A549 (cell line): ENCODE results near the gene TXK. TPM values are rescaled to one million over a fixed set of nuclear protein-coding genes. Genes with fewer than 3 reads are reported as not detected.

ENCODE experiments used
- ATAC-seq, 2 experiments: fragments of 200-7000 bp in 1 of 2; fragments of >200 bp in 1 of 2; cut with Nextera tagmentation in 1 of 2; cut with Tn5 transposase in 1 of 2; 3 replicates each; pipeline versions ENCODE4 v1.8.0 to v1.9.1; 2018 to 2020; ENCODE audit warnings: mild to moderate bottlenecking in 1 of 2, moderate library complexity in 1 of 2
- CTCF ChIA-PET: fragments of 300-600 bp; sonication (Branson Sonifier 250); formaldehyde crosslinking; extraction: SDS; loops from one replicate; lab custom pipeline; 2021; ENCODE audit warnings: antibody characterized with exemption, inconsistent platforms; lab: Yijun Ruan, JAX
- POLR2A ChIA-PET: fragments of 350-600 bp; formaldehyde crosslinking; extraction: SDS; loops from one replicate; lab custom pipeline; 2021; ENCODE audit warnings: antibody characterized with exemption, inconsistent platforms; lab: Yijun Ruan, JAX
- DNase-seq, 2 experiments: peaks; one replicate each; pipeline versions ENCODE4 v3.0.0 to v3.0.0-alpha.2; 2011 to 2016; ENCODE audit warnings: low read depth in 1 of 2, low spot score in 1 of 2
- FAIRE-seq: peaks from 2 replicates; lab custom pipeline; 2011; peaks lifted over from hg19 to GRCh38; lab: Jason Lieb, UNC
- H3K27ac ChIP-seq, 2 experiments: fragments of >200 bp; sonication (Bioruptor Twin); formaldehyde crosslinking; 3 replicates each; pipeline ENCODE4 v1.5.1; 2016 to 2017
- H3K4me1 ChIP-seq: fragments of >200 bp; sonication (Bioruptor Twin); formaldehyde crosslinking; 3 replicates; pipeline ENCODE4 v1.6.1; 2016
- H3K4me2 ChIP-seq: fragments of >200 bp; sonication (Bioruptor Twin); formaldehyde crosslinking; 3 replicates; pipeline ENCODE4 v1.6.1; 2016
- H3K4me3 ChIP-seq: fragments of >200 bp; sonication (Bioruptor Twin); formaldehyde crosslinking; 3 replicates; pipeline ENCODE4 v1.5.1; 2016
- H3K9me3 ChIP-seq: fragments of >200 bp; sonication (Bioruptor Twin); formaldehyde crosslinking; 3 replicates; pipeline ENCODE4 v1.6.1; 2016
- BCL3 ChIP-seq: fragments of >200 bp; sonication (Bioruptor Twin); formaldehyde crosslinking; IDR thresholded peaks from 3 replicates; pipeline ENCODE4 v1.6.1; 2016
- BHLHE40 ChIP-seq: IDR thresholded peaks from 2 replicates; pipeline ENCODE4 v1.6.1; 2012; ENCODE audit warnings: low read depth, low read length, inconsistent platforms
- CBX2 ChIP-seq: fragments of 200-600 bp; sonication (generic); IDR thresholded peaks from 2 replicates; pipeline ENCODE4 v1.6.1; 2016; ENCODE audit warnings: low read depth, mild to moderate bottlenecking, borderline replicate concordance
- CHD4 ChIP-seq: fragments of 200-600 bp; sonication (generic); IDR thresholded peaks from 2 replicates; pipeline ENCODE4 v1.6.1; 2016; ENCODE audit warnings: antibody characterized with exemption, mild to moderate bottlenecking, borderline replicate concordance
- EHF ChIP-seq: fragments of 250-450 bp; sonication (Bioruptor Pico); IDR thresholded peaks from 2 replicates; pipeline ENCODE4 v1.5.0; 2020; ENCODE audit warnings: mild to moderate bottlenecking
- EHMT2 ChIP-seq: fragments of 200-600 bp; sonication (generic); IDR thresholded peaks from 2 replicates; pipeline ENCODE4 v1.6.1; 2016; ENCODE audit warnings: antibody characterized with exemption, low read depth, mild to moderate bottlenecking, moderate library complexity
- EP300 ChIP-seq, 2 experiments: fragments of >200 bp; sonication (Bioruptor Twin); formaldehyde crosslinking; IDR thresholded peaks; 2 replicates in 1 of 2; 3 replicates in 1 of 2; pipeline ENCODE4 v1.6.1; 2016 to 2017
- ESRRA ChIP-seq: fragments of 150-350 bp; IDR thresholded peaks from 2 replicates; pipeline ENCODE4 v1.6.1; 2014; ENCODE audit warnings: mild to moderate bottlenecking, low read length, borderline replicate concordance
- FOSB ChIP-seq: fragments of 250-450 bp; sonication (Bioruptor Pico); IDR thresholded peaks from 2 replicates; pipeline ENCODE4 v1.5.0; 2020; ENCODE audit warnings: mild to moderate bottlenecking, moderate library complexity
- FOSL2 ChIP-seq, 2 experiments: fragments of 450-650 bp in 1 of 2; fragments of >200 bp in 1 of 2; sonication (Bioruptor Twin) in 1 of 2; formaldehyde crosslinking; IDR thresholded peaks; 2 replicates each; pipeline versions ENCODE4 v1.5.0 to v1.6.1; 2016 to 2020; ENCODE audit warnings: mild to moderate bottlenecking in 1 of 2, moderate library complexity in 1 of 2
- HEYL ChIP-seq: fragments of 250-450 bp; sonication (Bioruptor Pico); IDR thresholded peaks from 2 replicates; pipeline ENCODE4 v1.8.0; 2021; ENCODE audit warnings: mild to moderate bottlenecking, moderate library complexity
- HOXB13 ChIP-seq: fragments of 250-450 bp; sonication (Bioruptor Pico); IDR thresholded peaks from 2 replicates; pipeline ENCODE4 v1.5.0; 2020; ENCODE audit warnings: low read depth, mild to moderate bottlenecking, moderate library complexity
- JUN ChIP-seq, 2 experiments: fragments of >200 bp; sonication (Bioruptor Twin); formaldehyde crosslinking; IDR thresholded peaks; 2 replicates in 1 of 2; 3 replicates in 1 of 2; pipeline ENCODE4 v1.6.1; 2016 to 2017
- JUNB ChIP-seq: fragments of >200 bp; sonication (Bioruptor Twin); formaldehyde crosslinking; IDR thresholded peaks from 2 replicates; pipeline ENCODE4 v1.6.1; 2016
- KDM1A ChIP-seq: fragments of 200-600 bp; sonication (generic); IDR thresholded peaks from 2 replicates; pipeline ENCODE4 v1.6.1; 2016; ENCODE audit warnings: low read depth, mild to moderate bottlenecking
- MAFK ChIP-seq: fragments of 450-650 bp; IDR thresholded peaks from 2 replicates; pipeline ENCODE4 v1.6.1; 2014; ENCODE audit not compliant: partially characterized antibody
- MAZ ChIP-seq: fragments of 150-350 bp; IDR thresholded peaks from 2 replicates; pipeline ENCODE4 v1.6.1; 2014; ENCODE audit warnings: antibody characterized with exemption, low read depth, low read length, borderline replicate concordance
- NFE2L2 ChIP-seq: fragments of 150-350 bp; conservative IDR thresholded peaks from 2 replicates; pipeline ENCODE4 v1.6.1; 2014; ENCODE audit warnings: low read length
- NPAS2 ChIP-seq: fragments of 250-450 bp; sonication (Bioruptor Pico); IDR thresholded peaks from 2 replicates; pipeline ENCODE4 v1.8.0; 2022; ENCODE audit warnings: mild to moderate bottlenecking, moderate library complexity, borderline replicate concordance
- RAD21 ChIP-seq, 2 experiments: fragments of >200 bp in 1 of 2; sonication (Bioruptor Twin) in 1 of 2; formaldehyde crosslinking in 1 of 2; IDR thresholded peaks in 1 of 2; conservative IDR thresholded peaks in 1 of 2; 2 replicates in 1 of 2; 3 replicates in 1 of 2; pipeline ENCODE4 v1.6.1; 2012 to 2018; ENCODE audit warnings: inconsistent platforms in 1 of 2
- RARB ChIP-seq: fragments of 250-450 bp; sonication (Bioruptor Pico); IDR thresholded peaks from 2 replicates; pipeline ENCODE4 v1.8.0; 2021; ENCODE audit warnings: mild to moderate bottlenecking, moderate library complexity
- RNF2 ChIP-seq: fragments of 200-600 bp; sonication (generic); IDR thresholded peaks from 2 replicates; pipeline ENCODE4 v1.6.1; 2016; ENCODE audit warnings: low read depth, mild to moderate bottlenecking, antibody characterized with exemption, moderate library complexity, borderline replicate concordance
- SMC3 ChIP-seq: fragments of >200 bp; sonication (Bioruptor Twin); formaldehyde crosslinking; IDR thresholded peaks from 3 replicates; pipeline ENCODE4 v1.6.1; 2018; ENCODE audit warnings: inconsistent platforms
- SREBF2 ChIP-seq: fragments of 450-650 bp; IDR thresholded peaks from 2 replicates; pipeline ENCODE4 v1.6.1; 2014; ENCODE audit warnings: mild to moderate bottlenecking, moderate library complexity
- TFCP2L1 ChIP-seq: fragments of 250-450 bp; sonication (Bioruptor Pico); IDR thresholded peaks from 2 replicates; pipeline ENCODE4 v1.5.0; 2021; ENCODE audit warnings: mild to moderate bottlenecking
- USF2 ChIP-seq: fragments of 450-650 bp; IDR thresholded peaks from 2 replicates; pipeline ENCODE4 v1.6.1; 2014; ENCODE audit warnings: antibody characterized with exemption
- ZFP36 ChIP-seq: fragments of 450-650 bp; IDR thresholded peaks from 2 replicates; pipeline ENCODE4 v1.6.1; 2014; ENCODE audit warnings: borderline replicate concordance; ENCODE audit not compliant: partially characterized antibody
- ZNF302 ChIP-seq: fragments of 250-450 bp; sonication (Bioruptor Pico); IDR thresholded peaks from 2 replicates; pipeline ENCODE4 v1.9.0; 2021; ENCODE audit warnings: inconsistent platforms, mild to moderate bottlenecking, moderate library complexity
- polyA plus RNA-seq, 4 experiments: library from polyadenylated mRNA; depleted of rRNA in 3 of 4; stranded (reverse); fragments of >200 nt; fragmentation: RNase III in 1 of 4; extraction: RNeasy Plus Mini Kit Qiagen cat#74134 plus additional on column Dnase treatment in 1 of 4; gene quantifications; 2 replicates in 3 of 4; 3 replicates in 1 of 4; pipeline ENCODE4 v1.2.3, GENCODE V29; 2011 to 2017
- TF ChIP-seq, protein P1 (sequence below): fragments of 250-450 bp; sonication (Bioruptor Pico); IDR thresholded peaks from 2 replicates; pipeline ENCODE4 v1.5.0; 2021; ENCODE audit warnings: mild to moderate bottlenecking, moderate library complexity, borderline replicate concordance
- TF ChIP-seq, protein P2 (sequence below): IDR thresholded peaks from 2 replicates; pipeline ENCODE4 v1.6.1; 2012

TXK gene
- polyA plus RNA-seq, 2 of the 4 experiments (the other 2 are of a cell fraction): 0.06 to 0.14 TPM

DNA sequence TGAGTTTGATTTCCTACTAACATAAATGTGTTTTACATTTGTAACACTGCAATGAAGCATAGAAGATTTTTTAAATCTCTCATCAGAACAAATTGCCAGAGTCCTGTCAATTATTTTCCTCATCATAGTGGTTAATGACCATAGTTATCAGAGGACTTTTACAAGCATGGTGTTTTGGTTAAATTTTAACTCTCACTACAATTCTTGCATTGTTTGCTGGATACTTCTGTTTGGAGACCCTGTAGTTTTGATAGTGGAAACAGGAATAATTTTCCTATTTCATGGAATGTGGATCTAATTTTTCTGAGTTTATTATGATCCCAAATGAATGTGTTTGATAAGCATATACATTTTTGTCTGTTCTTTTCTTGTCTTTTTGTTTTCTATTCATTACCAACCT lies 100.6 kb downstream of the TXK start:
- FAIRE-seq (no peak), DNase-seq (no peak), ATAC-seq (no peak)
- Histone ChIP-seq H3K4me2 (no peak overlapping the region), H3K27ac (no peak overlapping the region), H3K4me1 (no peaks in the 10 kb centered on the region), H3K4me3 (no peak overlapping the region), H3K9me3 (no peaks in the 10 kb centered on the region)
- ChIA-PET CTCF (interaction anchor here (1.5 to 2.6 kb wide), 5 partner anchors 8 to 57 kb away, joined by 4 to 19 read pairs (median 7); no protein-coding TSS in a partner anchor), POLR2A (no interaction called here)
- TF ChIP-seq EHF: no peak
- no peak for TF ChIP-seq BCL3
- no peak for TF ChIP-seq NFE2L2
- no peak for TF ChIP-seq HOXB13
- TF ChIP-seq, protein P1, sequence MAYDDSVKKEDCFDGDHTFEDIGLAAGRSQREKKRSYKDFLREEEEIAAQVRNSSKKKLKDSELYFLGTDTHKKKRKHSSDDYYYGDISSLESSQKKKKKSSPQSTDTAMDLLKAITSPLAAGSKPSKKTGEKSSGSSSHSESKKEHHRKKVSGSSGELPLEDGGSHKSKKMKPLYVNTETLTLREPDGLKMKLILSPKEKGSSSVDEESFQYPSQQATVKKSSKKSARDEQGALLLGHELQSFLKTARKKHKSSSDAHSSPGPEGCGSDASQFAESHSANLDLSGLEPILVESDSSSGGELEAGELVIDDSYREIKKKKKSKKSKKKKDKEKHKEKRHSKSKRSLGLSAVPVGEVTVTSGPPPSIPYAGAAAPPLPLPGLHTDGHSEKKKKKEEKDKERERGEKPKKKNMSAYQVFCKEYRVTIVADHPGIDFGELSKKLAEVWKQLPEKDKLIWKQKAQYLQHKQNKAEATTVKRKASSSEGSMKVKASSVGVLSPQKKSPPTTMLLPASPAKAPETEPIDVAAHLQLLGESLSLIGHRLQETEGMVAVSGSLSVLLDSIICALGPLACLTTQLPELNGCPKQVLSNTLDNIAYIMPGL (CRISPR knock-in tag): no peak
- TF ChIP-seq FOSL2 (IDR thresholded peaks at IDR 0.05): no peak
- TF ChIP-seq FOSL2 (CRISPR knock-in tag; IDR thresholded peaks at IDR 0.05): no peak
- TF ChIP-seq RARB (CRISPR knock-in tag): no peak
- no peak for TF ChIP-seq CBX2
- no peak for TF ChIP-seq EHMT2
- no peak for TF ChIP-seq MAZ
- TF ChIP-seq JUNB: no peak
- TF ChIP-seq MAFK: no peak
- no peak for TF ChIP-seq RAD21 (conservative IDR thresholded peaks at IDR 0.05 in 1 of 2, IDR thresholded peaks at IDR 0.05 in 1 of 2)
- TF ChIP-seq TFCP2L1: no peak
- TF ChIP-seq HEYL (CRISPR knock-in tag): no peak
- no peak for TF ChIP-seq EP300 (IDR thresholded peaks at IDR 0.05)
- TF ChIP-seq CHD4: no peak

DNA sequence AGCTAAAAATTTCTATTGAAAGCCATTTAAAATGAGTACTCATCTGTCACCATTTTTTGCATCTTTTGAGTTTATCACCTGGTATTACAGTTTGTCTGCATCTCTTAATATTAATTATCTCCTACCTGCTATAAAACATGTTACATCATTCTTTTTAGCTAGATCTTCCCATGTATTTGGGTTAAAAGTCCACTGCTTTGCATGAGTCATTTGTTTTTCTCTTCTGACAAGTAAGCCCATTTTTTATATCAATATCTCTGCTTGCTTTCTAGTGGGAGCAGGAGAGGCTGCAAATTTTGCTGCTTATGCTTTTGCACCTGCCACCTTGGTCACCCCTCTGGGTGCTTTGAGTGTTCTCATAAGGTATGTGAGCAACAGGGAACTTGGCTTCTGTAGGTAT lies 101.3 kb downstream of the TXK start:
- DNase-seq (no peak), FAIRE-seq (no peak)
- Histone ChIP-seq H3K9me3 (no peaks in the 10 kb centered on the region), H3K27ac (no peak overlapping the region), H3K4me3 (no peak overlapping the region), H3K4me1 (no peaks in the 10 kb centered on the region), H3K4me2 (no peak overlapping the region)
- ChIA-PET POLR2A (no interaction called here), CTCF (interaction anchor here (0.7 to 2.6 kb wide), 2 partner anchors 54 to 57 kb away, joined by 3 to 19 read pairs; no protein-coding TSS in a partner anchor)
- TF ChIP-seq FOSL2 (IDR thresholded peaks at IDR 0.05): no peak
- no peak for TF ChIP-seq FOSL2 (CRISPR knock-in tag; IDR thresholded peaks at IDR 0.05)
- no peak for TF ChIP-seq MAZ
- no peak for TF ChIP-seq HOXB13
- TF ChIP-seq KDM1A: no peak
- TF ChIP-seq ZNF302 (CRISPR knock-in tag): no peak
- TF ChIP-seq, protein P1 (CRISPR knock-in tag): no peak
- TF ChIP-seq EP300 (IDR thresholded peaks at IDR 0.05): no peak
- no peak for TF ChIP-seq RARB (CRISPR knock-in tag)
- TF ChIP-seq USF2: no peak
- no peak for TF ChIP-seq SMC3
- TF ChIP-seq BHLHE40: no peak
- no peak for TF ChIP-seq ESRRA
- no peak for TF ChIP-seq JUN (IDR thresholded peaks at IDR 0.05)
- no peak for TF ChIP-seq RNF2
- no peak for TF ChIP-seq NPAS2 (CRISPR knock-in tag)
- TF ChIP-seq FOSB (CRISPR knock-in tag): no peak
- no peak for TF ChIP-seq ZFP36
- TF ChIP-seq, protein P2, sequence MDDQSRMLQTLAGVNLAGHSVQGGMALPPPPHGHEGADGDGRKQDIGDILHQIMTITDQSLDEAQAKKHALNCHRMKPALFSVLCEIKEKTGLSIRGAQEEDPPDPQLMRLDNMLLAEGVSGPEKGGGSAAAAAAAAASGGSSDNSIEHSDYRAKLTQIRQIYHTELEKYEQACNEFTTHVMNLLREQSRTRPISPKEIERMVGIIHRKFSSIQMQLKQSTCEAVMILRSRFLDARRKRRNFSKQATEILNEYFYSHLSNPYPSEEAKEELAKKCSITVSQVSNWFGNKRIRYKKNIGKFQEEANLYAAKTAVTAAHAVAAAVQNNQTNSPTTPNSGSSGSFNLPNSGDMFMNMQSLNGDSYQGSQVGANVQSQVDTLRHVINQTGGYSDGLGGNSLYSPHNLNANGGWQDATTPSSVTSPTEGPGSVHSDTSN: no peak
- TF ChIP-seq SREBF2: no peak
- TF ChIP-seq, all 56 proteins: peak for 0
- no peak for ATAC-seq
